B cell (primary cell): ENCODE data around the gene RETREG2.

ENCODE experiments used
- EZH2 ChIP-seq: IDR thresholded peaks from 2 replicates; pipeline ENCODE4 v1.6.1; 2012; ENCODE audit warnings: borderline replicate concordance, low read depth, mild to moderate bottlenecking, moderate library complexity, low read length; ENCODE audit not compliant: insufficient read depth, poor library complexity, severe bottlenecking
- TF ChIP-seq, protein P1 (sequence below): fragments of 200-600 bp; IDR thresholded peaks from one replicate; pipeline ENCODE4 v1.8.0; 2022; ENCODE audit warnings: antibody characterized with exemption, mild to moderate bottlenecking

DNA sequence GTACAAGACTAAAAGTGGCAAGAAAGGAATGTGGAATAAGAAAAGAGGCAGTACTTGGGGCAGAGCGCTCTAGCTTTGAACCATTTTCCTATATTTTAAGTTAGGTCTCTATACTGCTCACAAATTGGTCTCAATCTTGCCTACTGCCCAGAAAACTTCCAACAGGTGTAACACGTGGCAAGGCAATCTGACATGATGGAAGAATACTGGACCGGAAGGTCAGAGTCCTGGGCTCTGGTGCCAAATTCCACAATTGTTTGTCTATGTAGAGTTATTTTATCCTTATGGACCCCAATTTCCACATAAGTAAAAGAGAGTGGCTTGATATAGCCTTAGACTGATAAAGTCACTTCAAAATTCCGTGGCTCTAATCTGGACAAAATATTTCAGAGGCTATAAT lies 46.3 kb upstream of the RETREG2 start:
- TF ChIP-seq, protein P1, sequence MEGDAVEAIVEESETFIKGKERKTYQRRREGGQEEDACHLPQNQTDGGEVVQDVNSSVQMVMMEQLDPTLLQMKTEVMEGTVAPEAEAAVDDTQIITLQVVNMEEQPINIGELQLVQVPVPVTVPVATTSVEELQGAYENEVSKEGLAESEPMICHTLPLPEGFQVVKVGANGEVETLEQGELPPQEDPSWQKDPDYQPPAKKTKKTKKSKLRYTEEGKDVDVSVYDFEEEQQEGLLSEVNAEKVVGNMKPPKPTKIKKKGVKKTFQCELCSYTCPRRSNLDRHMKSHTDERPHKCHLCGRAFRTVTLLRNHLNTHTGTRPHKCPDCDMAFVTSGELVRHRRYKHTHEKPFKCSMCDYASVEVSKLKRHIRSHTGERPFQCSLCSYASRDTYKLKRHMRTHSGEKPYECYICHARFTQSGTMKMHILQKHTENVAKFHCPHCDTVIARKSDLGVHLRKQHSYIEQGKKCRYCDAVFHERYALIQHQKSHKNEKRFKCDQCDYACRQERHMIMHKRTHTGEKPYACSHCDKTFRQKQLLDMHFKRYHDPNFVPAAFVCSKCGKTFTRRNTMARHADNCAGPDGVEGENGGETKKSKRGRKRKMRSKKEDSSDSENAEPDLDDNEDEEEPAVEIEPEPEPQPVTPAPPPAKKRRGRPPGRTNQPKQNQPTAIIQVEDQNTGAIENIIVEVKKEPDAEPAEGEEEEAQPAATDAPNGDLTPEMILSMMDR, result no peak
- no peak for TF ChIP-seq EZH2
